ENCODE data around the gene SAMD8.

DNA sequence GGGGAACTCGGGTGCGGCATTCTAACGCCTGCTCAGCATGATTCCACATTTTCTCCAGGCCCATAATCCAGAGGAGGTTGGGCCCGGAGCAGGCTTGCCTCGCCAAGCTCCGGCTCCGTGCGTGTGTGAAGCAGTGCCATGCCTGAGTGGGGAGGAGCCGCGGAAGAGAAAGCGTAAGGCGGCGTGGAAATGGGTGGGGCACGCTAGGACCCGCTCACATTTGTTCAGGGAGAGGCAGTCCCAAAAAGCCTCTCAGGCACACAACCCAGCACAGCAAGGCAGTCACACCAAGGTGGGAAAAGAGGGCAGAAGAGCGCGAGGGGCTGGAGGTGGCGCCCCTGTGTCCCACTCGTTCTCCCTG is 98.4 kb downstream of the SAMD8 start:
- TF ChIP-seq, protein P1, sequence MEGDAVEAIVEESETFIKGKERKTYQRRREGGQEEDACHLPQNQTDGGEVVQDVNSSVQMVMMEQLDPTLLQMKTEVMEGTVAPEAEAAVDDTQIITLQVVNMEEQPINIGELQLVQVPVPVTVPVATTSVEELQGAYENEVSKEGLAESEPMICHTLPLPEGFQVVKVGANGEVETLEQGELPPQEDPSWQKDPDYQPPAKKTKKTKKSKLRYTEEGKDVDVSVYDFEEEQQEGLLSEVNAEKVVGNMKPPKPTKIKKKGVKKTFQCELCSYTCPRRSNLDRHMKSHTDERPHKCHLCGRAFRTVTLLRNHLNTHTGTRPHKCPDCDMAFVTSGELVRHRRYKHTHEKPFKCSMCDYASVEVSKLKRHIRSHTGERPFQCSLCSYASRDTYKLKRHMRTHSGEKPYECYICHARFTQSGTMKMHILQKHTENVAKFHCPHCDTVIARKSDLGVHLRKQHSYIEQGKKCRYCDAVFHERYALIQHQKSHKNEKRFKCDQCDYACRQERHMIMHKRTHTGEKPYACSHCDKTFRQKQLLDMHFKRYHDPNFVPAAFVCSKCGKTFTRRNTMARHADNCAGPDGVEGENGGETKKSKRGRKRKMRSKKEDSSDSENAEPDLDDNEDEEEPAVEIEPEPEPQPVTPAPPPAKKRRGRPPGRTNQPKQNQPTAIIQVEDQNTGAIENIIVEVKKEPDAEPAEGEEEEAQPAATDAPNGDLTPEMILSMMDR (IDR thresholded peaks at IDR 0.05; ENCODE audit: insufficient read depth, low read length), result no peak
- TF ChIP-seq, protein P2, sequence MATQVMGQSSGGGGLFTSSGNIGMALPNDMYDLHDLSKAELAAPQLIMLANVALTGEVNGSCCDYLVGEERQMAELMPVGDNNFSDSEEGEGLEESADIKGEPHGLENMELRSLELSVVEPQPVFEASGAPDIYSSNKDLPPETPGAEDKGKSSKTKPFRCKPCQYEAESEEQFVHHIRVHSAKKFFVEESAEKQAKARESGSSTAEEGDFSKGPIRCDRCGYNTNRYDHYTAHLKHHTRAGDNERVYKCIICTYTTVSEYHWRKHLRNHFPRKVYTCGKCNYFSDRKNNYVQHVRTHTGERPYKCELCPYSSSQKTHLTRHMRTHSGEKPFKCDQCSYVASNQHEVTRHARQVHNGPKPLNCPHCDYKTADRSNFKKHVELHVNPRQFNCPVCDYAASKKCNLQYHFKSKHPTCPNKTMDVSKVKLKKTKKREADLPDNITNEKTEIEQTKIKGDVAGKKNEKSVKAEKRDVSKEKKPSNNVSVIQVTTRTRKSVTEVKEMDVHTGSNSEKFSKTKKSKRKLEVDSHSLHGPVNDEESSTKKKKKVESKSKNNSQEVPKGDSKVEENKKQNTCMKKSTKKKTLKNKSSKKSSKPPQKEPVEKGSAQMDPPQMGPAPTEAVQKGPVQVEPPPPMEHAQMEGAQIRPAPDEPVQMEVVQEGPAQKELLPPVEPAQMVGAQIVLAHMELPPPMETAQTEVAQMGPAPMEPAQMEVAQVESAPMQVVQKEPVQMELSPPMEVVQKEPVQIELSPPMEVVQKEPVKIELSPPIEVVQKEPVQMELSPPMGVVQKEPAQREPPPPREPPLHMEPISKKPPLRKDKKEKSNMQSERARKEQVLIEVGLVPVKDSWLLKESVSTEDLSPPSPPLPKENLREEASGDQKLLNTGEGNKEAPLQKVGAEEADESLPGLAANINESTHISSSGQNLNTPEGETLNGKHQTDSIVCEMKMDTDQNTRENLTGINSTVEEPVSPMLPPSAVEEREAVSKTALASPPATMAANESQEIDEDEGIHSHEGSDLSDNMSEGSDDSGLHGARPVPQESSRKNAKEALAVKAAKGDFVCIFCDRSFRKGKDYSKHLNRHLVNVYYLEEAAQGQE (IDR thresholded peaks at IDR 0.05; ENCODE audit: insufficient replicate concordance, low read depth), result peak; percentile 16
- TF ChIP-seq POLR2AphosphoS5 (IDR thresholded peaks at IDR 0.05; ENCODE audit: low read depth), result peak; percentile 46; the same call in 1 of the 2 replicates
